Muscle of back (tissue), 11 donors: ENCODE data around the gene ZBTB7C. TPM values are rescaled to one million over a fixed set of nuclear protein-coding genes. Genes with fewer than 3 reads are reported as not detected.

Source experiments
- DNase-seq, 3 donors: peaks; one replicate each; pipeline versions ENCODE4 v3.0.0 to v3.0.0-alpha.2; 2013
- polyA plus RNA-seq, 10 donors: library from polyadenylated mRNA; unstranded; fragments of 120-200 nt; gene quantifications; one replicate each; pipeline ENCODE4 v1.2.1, GENCODE V29; 2013; ENCODE audit not compliant: insufficient read length in 10 of 10

ZBTB7C gene
- polyA plus RNA-seq, 10 donors: 2.6 to 5.8 (median 3.8) TPM

GRCh38 chr18:48125724-48126123 is 283.5 kb downstream of the ZBTB7C start:
- DNase-seq: no peak

- peak in 1 of 3 donors; percentile 27 for DNase-seq
Observed at GRCh38 chr18:48124857-48125626, 284.1 kb downstream of the ZBTB7C start.

DNA sequence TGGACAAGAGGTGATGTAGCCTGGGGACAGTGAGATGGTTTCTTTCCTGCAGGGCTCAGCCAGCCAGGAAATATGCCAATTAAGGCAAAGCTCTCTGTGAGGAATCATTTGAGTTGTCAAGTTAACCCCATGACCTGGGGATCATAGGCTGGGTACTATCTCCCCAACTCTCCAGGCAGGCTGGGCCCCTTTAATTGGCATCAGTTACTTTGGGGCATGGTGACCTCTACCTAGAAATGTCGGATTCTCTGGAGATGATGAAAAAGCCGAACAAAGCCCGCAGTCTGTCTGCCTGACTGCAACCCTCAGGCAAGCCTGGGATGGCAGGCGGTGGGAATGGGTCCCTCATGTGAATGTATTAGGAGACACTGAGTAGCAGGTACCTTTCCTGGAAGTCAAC is 285.2 kb downstream of the ZBTB7C start:
- DNase-seq: no peak

GRCh38 chr18:48123324-48123723 is 285.9 kb downstream of the ZBTB7C start:
- no peak for DNase-seq

GRCh38 chr18:48122816-48123215 is 286.4 kb downstream of the ZBTB7C start:
- DNase-seq: no peak

- no peak for DNase-seq
Observed at GRCh38 chr18:48122376-48122775, 286.8 kb downstream of the ZBTB7C start.

GRCh38 chr18:48121752-48122151 is 287.4 kb downstream of the ZBTB7C start:
- DNase-seq: no peak

- no peak for DNase-seq
Observed at GRCh38 chr18:48119204-48119603, 290.0 kb downstream of the ZBTB7C start.

- DNase-seq: no peak
Observed at GRCh38 chr18:48116873-48117630, 292.1 kb downstream of the ZBTB7C start.

DNA sequence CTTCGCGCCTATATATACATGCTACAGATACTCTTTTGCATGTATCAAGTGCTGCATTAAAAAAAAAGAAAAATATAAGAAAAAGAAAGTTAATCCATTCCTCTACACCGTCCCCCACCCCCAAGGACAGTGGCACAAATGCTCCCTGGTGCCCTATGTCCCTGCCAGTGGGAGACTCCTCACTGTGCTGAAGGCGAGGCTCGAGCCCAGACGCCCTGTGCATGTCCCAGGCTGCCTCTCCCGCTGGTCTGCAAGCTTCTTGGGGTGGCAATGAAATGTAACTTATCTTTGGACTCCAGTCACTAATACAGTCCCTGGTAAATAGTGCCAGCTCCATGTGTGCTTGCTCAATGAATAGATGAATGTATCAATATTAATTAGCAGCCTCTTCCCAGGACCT is 293.2 kb downstream of the ZBTB7C start:
- DNase-seq: no peak

DNA sequence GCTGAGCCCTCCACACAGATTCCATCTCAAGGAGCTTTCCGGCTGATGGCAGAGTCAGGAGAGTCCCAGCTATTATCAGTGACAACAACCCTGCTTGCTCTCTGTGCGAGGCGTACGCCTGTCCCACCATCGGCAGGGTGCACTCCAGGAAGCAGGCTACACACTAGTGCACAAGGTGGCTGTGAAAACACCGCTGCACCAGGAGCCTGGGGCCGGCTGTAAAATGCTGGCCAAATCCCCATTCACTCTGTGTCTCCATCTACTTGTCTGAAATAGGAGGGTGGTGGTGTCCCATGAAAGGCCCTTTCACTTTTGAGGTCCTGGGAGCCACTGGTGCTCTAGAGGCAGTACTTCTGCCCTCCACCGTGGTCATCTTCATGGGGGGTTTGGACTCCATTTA is 295.5 kb downstream of the ZBTB7C start:
- no peak for DNase-seq

- DNase-seq: no peak
Observed at GRCh38 chr18:48111587-48111986, 297.6 kb downstream of the ZBTB7C start.

DNA sequence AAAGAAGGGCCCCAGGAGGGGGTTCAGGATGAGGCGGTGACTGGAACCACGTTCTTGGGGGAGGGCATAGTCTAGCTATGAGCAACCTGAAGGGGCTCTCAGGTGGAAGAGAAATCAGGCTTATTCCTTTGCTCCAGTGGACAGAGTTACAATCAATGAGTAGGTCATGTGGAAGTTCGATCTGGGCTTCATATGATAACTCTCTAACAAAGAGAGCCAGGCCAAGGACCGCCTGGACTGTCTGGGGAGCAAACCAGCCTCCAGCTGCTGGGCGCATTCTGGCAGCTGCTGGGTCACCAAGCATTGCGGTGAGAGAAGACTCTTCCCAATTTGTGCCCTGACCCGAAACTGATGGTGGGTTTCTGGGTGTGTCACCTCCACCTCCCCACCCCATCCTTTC is 298.4 kb downstream of the ZBTB7C start:
- DNase-seq: no peak

GRCh38 chr18:48109961-48110493 is 299.2 kb downstream of the ZBTB7C start:
- DNase-seq: no peak

DNA sequence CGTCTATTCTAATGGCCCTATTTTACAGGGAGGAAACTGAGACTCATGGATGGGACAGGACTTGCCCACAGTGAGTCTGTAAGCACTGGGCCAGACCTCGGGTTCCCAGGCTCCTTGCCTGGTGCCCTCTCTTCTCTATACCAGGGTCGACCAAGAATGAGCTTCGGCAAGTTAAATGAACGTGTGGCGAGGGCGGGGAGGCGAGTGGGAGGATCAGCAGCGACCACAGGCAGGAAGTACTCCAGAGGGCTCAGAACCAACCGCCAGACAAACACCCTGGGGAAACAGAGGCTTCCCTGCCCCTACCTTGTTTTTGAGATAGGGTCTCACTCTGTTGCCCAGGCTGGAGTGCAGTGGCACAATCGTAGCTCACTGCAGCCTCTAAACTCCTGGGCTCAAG is 301.0 kb downstream of the ZBTB7C start:
- DNase-seq: no peak

DNA sequence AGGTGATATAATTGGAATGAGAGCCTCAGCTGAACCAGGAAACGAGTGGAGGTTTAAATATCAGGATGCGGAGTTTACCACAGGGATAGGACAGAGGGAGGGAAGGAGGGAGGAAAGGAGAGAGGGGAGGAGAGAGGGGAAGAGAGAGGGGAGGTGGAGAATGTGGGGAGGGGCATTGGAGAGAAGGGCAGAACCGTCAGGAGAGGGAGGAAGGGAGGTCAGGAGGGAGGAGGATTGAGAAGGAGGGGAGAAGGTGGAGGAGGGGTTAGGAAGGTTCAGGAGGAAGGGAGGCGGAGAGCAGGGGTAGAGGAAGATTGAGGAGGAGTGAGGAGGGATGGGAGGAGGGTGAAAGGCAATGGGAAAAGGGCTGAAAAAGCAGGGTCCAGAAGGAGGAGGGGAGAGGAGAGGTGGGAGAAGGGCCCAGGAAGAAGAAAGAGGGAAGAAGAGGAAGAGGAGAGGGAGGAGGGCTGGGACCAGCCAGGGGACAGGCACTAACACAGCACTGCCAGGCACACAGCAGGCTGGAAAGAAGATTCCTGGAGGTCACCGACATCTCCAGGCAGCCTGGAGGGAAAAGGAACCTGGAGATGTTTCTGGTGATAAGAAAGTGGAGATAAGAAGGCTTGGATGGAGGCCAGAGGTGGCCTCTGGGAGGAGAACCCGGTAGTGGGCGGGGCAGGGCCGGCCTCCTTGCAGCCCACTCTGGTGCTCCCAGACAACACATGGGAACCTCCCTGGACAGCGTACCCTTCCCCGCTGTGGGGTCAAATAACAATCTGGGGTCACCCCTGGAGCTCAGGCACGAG is 302.0 kb downstream of the ZBTB7C start:
- no peak for DNase-seq

GRCh38 chr18:48106498-48106897 is 302.7 kb downstream of the ZBTB7C start:
- DNase-seq: no peak

GRCh38 chr18:48105317-48105716 is 303.9 kb downstream of the ZBTB7C start:
- DNase-seq: no peak

GRCh38 chr18:48104705-48105104 is 304.5 kb downstream of the ZBTB7C start:
- DNase-seq: no peak

DNA sequence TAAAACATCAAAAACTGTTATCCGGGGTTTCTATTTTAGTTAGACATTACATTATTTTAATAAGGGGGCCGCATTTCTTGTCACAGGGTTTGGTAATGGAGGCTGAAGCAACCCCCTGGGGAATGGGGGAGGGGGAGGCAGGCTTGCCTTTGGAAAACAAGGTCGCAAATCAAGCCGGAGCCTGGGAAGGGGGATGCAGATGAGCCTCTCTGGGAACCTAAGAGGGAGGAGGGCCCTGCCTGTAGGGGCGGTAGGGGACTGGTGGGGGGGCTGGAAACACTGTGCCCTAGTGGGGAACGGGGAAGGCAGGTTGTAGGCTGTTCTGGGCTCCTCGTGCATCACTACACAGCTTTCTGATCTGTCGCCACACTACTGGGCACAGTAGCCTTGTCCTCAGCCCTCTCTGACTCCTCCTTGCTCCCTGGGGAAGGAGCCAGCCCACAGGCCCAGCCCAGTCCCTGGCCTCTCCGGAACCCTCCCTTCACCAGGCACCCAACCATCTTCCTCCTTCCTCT is 308.5 kb downstream of the ZBTB7C start:
- no peak for DNase-seq

DNA sequence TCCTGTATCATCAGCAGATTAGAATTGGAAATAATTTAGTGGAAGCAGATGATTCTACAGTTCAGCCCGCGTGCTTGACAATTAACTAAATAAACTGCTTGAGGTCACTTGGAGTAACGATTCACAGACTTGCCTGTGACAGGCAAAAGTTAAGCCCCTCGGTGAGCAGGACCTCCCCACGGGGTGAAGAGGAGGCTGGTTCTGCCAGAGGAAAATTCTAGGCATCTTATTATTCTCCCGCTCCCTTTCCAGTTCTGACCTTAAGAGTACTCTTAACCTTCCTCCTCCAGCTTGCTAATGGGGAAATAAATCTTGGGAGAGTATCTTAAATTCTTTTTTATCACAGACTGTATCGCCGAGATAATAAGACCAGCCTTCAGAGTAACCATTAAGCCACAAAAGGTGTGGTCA is 309.0 kb downstream of the ZBTB7C start:
- DNase-seq: no peak
